Activated CD8-positive, alpha-beta memory T cell treated with anti-CD3 and anti-CD28 coated beads, Interleukin-2, amount 50 U/mL, for 4 hours (primary cell): ENCODE measurements around the gene RAB11FIP4.

ENCODE experiments used
- DNase-seq: peaks from one replicate; pipeline ENCODE4 v3.0.0-alpha.2; 2020

RAB11FIP4 gene

DNA sequence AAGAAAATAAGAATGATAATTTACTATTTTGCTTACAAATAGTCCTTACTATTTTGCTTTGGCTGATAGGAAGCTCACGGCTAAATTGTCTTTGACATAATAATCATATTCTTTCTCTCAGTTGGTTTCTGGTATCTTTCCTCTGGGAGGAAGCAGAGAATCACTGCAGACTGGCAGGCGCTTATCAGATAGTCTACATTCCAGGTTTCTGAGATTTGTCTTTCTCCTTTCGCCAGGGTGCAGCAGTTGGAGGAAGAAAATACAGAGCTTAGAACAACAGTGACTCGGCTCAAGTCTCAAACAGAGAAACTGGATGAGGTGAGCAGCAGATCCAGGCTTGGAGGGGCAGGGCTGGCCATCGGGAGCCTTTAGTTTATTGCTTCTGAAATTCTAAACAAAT lies 136.1 kb downstream of the RAB11FIP4 start:
- no peak for DNase-seq

DNA sequence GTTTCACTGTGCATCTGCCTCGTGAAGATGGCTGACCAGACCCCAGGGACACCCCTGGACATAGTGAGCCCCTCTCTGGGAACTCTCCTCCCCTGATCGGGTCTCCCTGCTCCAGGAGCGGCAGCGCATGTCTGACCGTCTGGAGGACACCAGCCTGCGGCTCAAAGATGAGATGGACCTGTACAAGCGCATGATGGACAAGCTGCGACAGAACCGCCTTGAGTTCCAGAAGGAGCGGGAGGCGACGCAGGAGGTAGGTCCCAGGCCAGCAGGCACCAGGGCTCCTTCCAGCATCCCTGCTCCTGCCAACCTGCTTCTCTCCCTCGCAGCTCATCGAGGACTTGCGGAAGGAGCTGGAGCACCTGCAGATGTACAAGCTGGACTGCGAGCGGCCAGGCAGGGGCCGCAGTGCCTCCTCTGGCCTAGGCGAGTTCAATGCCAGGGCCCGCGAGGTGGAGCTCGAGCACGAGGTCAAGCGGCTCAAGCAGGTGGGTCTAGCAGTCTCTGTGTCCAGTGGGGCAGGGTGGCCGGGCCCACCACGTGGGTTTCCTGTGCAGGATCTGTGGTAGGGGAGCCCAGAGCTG lies 136.9 kb downstream of the RAB11FIP4 start:
- no peak for DNase-seq

DNA sequence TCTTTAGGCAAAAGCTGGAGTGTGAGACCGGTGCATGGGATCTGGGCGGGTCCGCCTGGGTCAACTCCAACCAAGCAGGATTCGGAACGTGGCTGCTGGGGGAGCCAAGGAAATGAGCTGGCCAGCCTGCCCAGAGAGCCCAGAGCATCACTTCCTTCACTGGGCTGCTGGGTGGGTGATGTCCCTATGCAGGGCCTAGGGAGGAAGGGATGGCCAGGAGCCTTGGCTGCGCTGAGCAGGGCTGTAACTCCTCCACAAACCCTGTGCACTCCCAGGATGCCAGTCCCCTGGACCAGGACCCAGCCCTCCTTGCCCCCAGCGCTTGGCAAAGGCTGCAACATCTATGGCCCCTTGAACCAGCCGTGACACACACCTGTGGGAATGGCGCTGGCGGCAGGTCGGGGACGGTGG lies 138.4 kb downstream of the RAB11FIP4 start:
- DNase-seq = no peak

DNA sequence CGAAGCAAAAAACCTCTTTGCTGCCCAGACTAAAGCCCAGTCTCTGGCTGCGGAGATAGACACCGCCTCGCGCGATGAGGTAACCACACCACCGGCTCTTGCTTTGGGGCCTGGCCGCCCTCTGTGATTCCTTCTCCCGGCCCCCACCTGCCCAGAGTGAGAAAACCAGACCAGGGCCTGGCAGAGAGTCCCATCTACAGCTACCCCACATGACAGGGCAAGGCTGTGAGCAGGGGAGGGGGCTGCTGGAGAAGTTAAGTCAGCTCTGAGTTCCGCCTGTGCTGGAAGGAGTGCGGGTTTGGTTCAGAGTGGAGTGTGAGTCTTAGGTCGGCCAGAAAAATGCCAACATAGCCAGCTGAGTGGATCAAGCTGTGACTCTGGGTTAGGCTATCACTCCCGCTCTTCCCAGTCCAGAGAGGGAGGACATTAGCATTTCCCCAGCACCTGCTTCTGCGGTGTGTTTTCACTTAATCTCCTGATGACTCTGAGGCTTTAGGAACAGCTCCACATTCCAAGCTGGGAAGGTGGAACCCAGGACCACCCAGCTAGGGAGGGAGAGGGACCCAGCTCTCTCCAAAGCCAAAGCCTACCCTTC lies 139.0 kb downstream of the RAB11FIP4 start:
- no peak for DNase-seq

DNA sequence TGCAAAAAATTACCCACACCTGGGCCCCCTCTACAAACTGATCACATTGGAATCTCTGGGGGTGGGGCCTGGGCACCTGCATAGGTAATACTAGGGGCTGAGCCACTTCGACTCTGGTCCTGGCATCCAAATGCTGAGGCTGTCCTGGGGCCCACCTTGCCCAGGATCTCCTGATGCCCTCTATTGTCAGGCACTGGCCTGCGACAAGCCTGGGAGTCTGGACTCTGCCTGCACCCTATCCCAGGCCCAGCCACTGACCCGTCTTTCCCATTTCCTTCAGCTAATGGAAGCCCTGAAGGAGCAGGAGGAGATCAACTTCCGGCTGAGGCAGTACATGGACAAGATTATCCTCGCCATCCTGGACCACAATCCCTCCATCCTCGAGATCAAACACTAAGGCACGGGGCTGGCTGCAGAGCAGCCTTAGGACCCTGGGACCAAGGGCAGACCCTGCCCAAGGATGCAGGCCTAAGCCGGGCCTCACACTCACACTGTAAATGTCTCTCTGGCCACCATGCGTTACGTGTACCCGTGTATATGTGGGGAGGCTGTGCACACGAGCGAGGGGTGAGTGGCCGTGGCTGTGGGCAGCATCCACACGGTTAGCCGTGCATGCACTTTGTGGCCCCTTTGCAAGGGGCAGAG lies 140.0 kb downstream of the RAB11FIP4 start:
- no peak for DNase-seq

DNA sequence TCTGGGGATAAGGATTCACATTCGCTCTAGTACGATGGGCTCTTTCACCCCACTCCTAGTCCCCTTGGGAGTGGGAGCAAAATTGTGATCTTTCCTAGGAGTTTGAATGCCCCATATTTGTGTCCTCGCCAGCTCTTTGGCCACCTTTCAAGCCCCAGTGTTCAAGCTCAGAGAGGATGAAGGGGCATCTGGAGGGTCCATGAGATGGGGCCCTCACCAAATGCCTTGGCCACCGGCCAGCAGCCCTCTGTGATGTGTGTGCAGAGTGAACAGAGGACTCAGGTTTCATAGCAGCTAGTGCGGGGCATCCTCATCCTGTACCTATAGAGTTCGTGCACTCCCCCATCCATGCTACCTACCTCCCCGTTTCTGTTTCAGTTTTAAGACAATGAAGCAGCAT lies 140.6 kb downstream of the RAB11FIP4 start:
- DNase-seq = no peak

DNA sequence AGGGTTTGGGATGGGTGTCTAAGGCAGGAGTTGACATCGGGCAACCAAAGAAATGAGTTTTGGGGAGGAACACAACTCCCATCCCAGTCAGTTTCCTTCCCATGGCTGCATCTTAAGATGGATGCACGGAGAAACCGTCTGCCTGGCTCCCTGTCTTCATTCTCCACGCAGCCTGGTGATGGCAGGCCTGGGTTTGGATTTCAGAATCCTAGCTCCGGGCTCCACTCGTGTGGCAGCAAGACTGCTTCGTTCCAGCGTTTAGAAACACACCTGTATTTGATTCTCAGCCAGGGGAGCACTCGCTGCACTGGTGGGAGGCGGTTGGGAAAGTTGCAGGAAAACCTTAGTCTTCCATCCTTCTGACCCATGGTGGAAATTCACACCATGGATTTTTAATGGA lies 141.1 kb downstream of the RAB11FIP4 start:
- no peak for DNase-seq

DNA sequence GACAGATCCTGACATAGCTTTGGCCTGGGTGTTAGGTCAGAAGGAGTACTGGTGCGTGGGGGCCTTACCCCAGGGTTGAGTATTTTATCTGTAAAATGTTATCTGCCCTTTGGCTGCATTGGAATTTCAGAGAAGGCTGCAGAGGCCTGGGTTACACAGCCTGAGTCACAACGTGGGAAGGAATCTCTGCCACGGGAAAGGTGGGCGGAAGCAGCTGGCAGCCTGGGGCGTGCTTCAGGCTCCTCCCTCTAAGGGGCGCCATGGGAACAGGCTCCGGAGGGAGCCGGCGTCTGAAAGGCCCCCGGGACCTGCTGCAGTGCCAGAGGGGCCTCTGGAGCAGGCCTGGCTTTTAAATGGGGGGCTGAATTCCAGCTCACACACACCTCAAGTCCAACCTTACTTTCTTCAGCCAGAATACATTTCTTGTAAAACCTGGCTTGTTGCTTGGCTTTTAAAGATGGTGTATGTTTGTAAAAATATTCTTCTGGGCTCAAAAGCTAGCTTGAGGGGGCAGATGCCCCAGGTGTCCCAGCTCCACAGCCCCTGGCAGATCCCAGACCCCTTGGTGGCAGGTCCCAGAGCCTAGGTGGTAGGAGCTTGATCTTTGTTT lies 142.2 kb downstream of the RAB11FIP4 start:
- no peak for DNase-seq

DNA sequence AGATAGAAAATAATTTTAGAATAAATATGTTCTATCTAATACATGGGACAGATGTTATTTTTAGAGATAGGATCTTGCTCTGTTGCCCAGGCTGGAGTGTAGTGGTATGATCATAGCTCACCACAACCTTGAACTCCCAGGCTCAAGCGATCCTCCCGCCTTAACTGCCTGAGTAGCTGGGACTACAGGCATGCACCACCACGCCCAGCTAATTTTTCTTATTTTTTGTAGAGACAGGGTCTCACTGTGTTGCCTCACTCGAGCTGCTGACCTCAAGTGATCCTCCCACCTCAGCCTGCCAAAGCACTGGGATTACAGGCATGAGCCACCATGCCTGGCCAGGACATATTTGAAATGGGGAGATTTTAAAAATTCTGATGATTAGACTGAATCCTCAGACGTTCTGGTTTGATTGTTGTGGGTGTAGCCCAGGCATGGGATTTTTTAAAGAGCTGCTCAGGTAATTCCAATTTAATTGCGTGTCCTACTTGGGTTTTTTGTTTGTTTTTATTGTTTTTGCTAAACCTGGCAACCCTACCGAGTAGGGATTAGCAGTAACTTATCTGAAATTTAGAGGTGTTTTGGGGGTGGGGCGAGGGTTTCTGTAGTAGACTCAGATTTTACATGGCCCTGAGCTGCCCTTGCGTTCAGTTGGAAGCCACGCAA lies 142.9 kb downstream of the RAB11FIP4 start:
- DNase-seq = no peak

DNA sequence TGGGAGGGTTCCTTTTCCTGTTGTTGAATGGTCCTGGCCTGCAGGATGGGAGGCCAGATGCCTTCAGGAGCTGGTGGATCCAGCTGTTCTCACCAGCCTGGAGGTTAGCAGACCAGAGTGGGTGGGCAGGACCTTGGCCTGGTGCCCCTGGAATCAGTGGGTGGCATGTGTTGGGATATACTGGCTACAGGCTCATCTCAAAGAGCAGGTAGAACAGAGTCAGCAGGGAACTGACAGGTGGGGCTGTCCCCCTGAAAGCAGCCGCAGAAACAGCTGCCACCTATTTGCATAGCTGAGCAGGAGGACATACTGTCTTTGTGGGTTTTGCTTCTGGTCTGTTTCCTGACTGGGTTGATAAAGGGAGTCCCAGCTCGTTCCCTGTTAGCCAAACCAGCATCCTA lies 144.1 kb downstream of the RAB11FIP4 start:
- no peak for DNase-seq

DNA sequence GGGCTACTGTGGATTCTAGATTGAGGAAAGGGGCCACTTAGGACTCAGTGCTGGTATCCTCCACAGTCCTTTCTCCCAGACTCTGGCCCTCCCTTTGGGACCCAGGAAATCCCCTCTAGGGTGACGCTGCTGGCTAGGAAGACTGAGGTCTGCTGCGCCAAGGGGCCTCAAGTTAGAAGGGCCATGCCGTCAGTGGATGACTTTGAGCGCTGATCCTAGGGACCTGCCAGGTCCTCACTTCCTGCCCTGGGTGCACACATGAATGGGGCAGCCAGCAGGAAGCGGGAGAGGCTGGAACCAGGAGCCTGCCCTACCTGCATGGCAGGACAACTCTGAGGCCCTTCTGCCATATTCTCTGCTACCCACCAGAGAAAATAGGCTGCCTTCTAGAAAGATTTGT lies 145.0 kb downstream of the RAB11FIP4 start:
- no peak for DNase-seq

DNA sequence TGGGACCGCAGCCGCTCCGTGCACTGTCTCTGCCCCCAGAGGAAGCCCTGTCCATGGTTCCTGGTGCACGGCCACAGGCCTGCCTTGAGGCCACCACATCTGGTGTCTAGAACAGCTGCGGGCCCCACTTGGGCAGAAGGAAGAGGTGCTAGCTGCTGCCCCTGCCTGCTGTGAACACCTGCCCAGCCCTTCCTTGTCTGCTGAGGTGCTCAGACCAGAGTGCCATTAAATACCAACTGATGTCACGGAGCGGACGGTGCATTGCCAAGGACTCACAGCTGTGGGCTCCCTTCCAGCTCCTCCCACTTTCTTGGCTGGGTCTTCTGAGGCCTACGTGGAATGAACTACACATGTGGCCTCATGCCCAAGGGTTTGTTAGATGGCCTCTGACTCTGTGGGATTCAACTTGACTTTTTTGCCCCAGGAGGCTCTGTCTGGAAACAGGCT lies 146.1 kb downstream of the RAB11FIP4 start:
- DNase-seq = no peak

DNA sequence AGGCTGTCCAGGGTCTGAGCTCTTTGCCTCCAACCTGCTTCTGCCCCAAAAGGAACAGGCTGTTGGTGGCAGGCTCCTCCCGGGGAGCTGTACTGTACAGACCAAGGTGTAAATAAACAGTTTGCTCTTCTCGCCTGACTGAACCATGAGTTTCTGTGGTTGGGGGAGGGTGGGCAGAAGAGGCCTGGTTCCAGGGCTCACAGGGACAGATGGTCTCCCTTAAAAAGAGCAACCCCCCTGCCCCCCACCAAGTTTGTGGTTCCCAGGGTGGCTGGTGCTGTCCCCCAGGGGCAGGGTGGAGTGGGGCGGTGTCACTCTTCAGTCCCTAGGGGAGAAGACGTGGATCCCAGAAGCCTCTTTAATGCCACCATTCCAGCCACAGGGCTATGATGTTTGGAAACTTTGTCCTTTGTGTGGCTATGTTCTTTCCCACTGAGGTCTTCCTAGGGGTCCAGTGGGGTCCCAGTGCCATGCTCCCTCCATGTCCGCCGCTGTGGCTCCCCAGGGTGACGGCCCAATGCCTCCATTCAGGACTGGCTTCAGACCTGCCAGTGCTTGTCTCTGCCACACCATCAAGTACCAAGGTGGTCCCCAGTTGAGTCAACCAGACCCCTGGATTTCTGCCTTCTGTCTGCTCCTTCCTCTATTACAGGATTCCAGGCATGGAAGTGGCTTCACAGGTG lies 146.7 kb downstream of the RAB11FIP4 start:
- no peak for DNase-seq

DNA sequence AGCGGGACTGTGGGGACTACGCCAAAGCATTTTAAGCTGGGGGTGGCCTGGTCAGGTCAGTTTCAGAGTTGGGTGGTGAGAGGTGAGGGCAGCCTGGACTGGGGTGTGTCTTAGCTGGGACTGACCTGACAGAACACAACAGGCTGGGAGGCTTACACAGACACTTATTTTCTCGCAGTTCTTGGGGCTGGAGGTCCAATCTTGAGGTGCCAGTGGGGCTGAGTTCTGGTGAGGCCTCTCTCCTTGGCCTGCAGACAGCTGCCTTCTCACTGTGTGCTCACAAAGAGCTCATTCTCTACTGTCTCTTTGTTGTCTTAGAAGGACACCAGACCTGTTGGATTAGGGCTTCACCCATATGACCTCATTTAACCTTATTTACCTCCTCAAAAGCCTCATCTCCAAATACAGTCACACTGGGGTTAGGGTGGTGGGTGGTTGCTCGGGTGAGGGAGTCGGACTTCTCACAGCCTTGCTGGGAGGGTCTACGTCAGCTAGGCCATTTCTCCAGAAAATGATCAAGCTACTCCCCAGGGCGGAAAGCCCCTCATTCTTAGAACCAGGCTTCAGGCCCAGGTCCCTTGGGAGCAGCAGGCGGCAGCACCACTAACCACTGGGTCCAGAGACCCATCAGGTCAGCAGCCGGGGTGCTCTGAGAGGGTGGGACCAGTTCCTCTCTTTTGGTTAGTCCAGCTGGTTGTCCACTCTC lies 149.3 kb downstream of the RAB11FIP4 start:
- no peak for DNase-seq

DNA sequence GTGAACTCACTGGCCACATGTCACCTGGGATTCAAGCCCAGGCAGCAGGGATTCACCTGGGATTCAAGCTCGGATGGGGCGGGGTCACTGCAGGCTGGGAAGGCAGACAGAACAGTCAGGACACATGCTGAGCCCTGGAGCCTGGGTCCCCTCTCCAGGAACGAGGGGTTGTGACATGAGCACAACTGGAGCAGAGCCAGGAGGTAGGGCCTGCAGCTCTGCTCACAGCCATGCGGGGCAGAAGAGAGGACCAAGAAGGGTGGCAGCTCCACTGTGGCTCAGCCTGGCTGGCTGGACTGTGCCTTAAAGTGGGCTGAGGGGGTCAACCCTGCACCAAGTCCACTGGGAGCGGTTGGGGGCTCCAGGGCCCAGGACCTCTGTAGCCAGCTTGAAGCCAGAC lies 150.1 kb downstream of the RAB11FIP4 start:
- no peak for DNase-seq

DNA sequence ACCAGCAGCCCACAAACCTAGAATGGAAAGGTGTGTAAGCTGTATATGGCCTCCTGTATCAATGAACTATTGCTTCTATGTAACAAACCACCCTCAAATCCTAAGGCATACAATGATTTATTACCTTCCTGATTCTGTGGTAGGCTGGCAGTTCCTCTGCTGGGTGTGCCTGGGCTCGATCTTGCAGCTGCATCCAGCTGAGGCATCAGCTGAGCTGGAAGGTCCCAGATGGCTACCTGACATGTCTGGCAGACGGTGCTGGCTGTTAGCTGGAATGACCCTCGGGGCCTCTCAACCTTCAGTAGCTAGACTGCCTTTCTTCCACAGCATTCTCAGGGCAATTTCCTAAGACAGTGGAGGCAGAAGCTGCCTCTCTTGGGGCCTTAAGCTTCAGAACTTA lies 152.7 kb downstream of the RAB11FIP4 start:
- no peak for DNase-seq

DNA sequence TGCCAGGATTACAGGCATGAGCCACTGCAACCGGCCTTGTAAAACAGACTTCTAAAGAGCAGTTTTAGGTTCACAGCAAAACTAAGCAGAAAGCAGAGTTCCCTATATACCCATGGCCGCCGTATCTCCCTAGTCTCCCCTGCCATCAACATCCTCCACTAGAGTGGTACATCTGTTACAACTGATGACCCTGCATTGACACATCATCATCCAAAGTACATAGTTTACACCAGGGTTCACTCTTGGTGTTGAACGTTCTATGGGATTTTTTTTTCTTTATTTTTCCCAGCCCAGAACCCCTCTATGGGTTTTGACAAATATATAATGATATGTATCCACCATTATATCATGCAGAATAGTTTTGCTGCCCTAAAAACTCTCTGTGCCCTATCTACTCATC lies 155.2 kb downstream of the RAB11FIP4 start:
- no peak for DNase-seq

DNA sequence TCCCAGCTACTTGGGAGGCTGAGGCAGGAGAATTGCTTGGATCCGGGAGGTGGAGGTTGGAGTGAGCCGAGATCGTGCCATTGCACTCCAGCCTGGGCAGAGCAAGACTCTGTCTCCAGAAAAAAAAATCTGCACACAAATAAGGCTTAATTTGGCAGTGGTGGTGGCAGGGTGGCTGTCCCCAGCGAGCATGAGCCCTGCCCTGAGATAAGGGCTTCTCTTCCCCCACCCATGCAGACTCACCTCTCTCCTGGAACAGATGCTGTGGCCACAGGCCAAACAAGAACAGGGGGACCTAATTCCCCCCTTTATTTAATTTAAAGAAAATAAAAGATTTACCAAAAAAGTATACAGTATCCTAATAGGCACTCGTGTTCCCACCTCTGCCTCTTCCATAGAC lies 157.2 kb downstream of the RAB11FIP4 start:
- DNase-seq = no peak

DNA sequence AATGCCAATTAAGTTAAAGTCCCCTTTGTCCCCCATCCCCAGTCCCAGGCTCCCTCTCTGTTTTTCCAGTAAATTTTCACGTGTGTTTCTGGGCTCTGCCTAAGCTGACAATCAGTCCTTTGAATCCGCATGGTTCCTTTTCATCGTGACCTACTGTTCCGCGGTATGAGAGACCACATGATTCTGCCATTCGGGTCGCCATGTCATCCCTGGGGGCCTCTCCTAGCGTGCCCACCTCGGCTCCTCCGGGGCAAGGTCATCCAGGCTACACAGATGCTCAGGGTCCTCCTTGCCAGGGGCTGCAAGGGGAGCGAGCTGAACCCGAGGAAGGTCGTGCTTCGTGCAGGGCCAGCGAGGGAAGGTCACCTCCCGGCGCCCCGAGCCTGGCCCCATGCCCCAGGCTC lies 157.6 kb downstream of the RAB11FIP4 start:
- DNase-seq = no peak

DNA sequence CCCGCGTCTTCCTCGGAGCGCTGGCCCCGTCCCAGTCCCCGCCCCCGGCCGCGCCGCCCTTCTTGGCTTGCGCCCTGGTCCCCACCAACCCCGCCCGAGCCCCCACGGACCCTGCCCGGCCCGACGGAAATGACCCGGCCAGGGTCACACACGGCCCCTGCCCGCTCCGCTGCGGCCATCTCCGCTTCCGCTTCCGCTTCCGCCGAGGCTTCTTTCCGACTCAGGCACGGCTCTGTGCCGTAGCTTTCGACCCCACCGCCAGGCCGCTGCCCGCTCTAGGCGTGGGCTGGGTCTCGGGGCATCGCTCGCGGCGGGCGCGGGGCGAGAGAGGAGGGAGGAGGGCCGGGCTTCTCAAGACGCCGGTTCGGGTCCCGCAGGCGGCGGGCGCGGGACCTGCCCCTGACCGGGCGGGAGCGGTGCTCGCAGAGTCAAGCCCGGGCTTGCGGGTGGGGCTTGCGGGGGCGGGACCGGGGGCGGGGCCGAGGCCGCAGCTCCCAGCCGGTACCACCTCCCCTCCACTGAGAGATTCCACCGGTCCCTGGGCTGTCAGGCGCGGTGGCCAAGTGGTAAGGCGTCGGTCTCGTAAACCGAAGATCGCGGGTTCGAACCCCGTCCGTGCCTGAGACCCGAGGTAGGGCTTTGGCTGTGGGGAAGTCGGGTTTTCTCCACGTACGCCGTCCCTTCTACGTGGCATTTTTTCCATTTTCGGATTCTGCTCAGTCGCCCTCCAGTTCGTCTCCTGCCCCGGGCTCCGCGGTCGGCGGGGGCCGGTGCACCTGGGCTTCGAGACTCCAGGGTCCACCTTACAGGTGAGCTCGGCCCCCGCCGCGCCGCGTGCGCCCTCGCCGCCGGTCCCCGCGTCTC lies 158.3 kb downstream of the RAB11FIP4 start:
- DNase-seq = peak; percentile 95

DNA sequence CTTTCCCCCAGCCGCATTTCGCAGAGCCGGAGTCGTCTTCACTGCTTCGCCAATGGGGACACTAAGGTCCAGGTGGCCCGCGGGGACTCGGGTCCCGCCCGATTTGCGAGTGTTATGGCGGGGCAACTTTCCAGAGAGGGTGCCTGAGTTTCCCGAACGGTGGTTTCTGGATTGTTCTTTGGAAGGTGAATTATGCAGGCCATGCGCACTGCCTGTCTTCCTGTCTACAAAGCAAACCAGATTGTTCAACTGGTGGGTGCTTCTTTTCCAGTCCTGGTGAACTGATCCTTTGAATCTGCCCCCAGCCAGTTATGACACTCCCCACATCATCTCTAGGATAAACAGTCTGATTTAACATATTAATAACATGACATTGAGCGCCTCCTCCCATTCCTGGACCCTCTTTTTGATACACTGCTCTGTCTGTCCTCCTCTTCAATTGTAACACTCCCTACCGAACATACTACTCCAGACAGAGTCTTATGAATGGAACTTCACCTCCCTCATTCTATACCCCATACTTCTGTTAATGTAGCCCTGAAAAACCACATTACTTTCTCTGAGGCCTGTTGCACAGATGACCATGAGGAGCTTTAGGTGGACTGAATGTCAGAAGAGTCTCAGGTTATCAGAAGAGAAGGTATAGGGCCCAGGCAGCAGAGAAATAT lies 159.0 kb downstream of the RAB11FIP4 start:
- DNase-seq = no peak
